Keratinocyte (primary cell): ENCODE data around the gene DOC2A. TPM values are rescaled to one million over a fixed set of nuclear protein-coding genes. Genes with fewer than 3 reads are reported as not detected.

Experiments
- DNase-seq: peaks from one replicate; pipeline ENCODE4 v3.0.0-alpha.2; 2011; ENCODE audit warnings: low read depth, missing footprints, low spot score
- FAIRE-seq: peaks from 2 replicates; lab custom pipeline; 2011; peaks lifted over from hg19 to GRCh38; lab: Jason Lieb, UNC
- H2AFZ ChIP-seq: 2 replicates; pipeline ENCODE4 v1.6.0; 2012; ENCODE audit warnings: low read length, control low read depth, inconsistent platforms; ENCODE audit not compliant: control insufficient read depth
- H3K27ac ChIP-seq: 2 replicates; pipeline ENCODE4 v1.5.1; 2011; ENCODE audit warnings: low read length; ENCODE audit not compliant: control insufficient read depth, insufficient read depth
- H3K27me3 ChIP-seq: 3 replicates; pipeline ENCODE4 v1.6.0; 2011; ENCODE audit warnings: low read length; ENCODE audit not compliant: control insufficient read depth, insufficient read depth; ENCODE audit errors: extremely low read depth
- H3K36me3 ChIP-seq, 2 experiments: 2 replicates in 1 of 2; 3 replicates in 1 of 2; pipeline ENCODE4 v1.5.1; 2011; ENCODE audit warnings: low read length in 2 of 2, mild to moderate bottlenecking in 1 of 2; ENCODE audit not compliant: control insufficient read depth in 2 of 2, insufficient read depth in 2 of 2; ENCODE audit errors: extremely low read depth in 1 of 2
- H3K4me1 ChIP-seq: 3 replicates; pipeline ENCODE4 v1.5.1; 2011; ENCODE audit warnings: low read length; ENCODE audit not compliant: control insufficient read depth, insufficient read depth; ENCODE audit errors: extremely low read depth
- H3K4me2 ChIP-seq: 3 replicates; pipeline ENCODE4 v1.6.0; 2011; ENCODE audit warnings: low read depth, low read length; ENCODE audit not compliant: control insufficient read depth, insufficient read depth; ENCODE audit errors: extremely low read depth
- H3K4me3 ChIP-seq, 3 experiments: fragments of 200-600 bp in 1 of 3; sonication (generic) in 1 of 3; 2 replicates in 2 of 3; 3 replicates in 1 of 3; pipeline ENCODE4 v1.5.1; 2011 to 2016; ENCODE audit warnings: low read length in 3 of 3, mild to moderate bottlenecking in 3 of 3, control low read depth in 2 of 3, inconsistent platforms in 1 of 3, low read depth in 1 of 3, mixed read lengths in 1 of 3, mixed run types in 1 of 3, moderate library complexity in 1 of 3; ENCODE audit not compliant: control insufficient read depth in 2 of 3, insufficient read depth in 2 of 3; ENCODE audit errors: extremely low read depth in 1 of 3
- H3K79me2 ChIP-seq: 2 replicates; pipeline ENCODE4 v1.6.0; 2012; ENCODE audit warnings: low read length; ENCODE audit not compliant: control insufficient read depth, insufficient read depth
- H3K9ac ChIP-seq: 3 replicates; pipeline ENCODE4 v1.6.0; 2011; ENCODE audit warnings: low read length; ENCODE audit not compliant: control insufficient read depth, insufficient read depth; ENCODE audit errors: extremely low read depth
- H3K9me1 ChIP-seq: 3 replicates; pipeline ENCODE4 v1.6.0; 2011; ENCODE audit warnings: low read length; ENCODE audit not compliant: control insufficient read depth, insufficient read depth; ENCODE audit errors: extremely low read depth
- H3K9me3 ChIP-seq: 2 replicates; pipeline ENCODE4 v1.5.1; 2012; ENCODE audit warnings: low read depth, low read length; ENCODE audit not compliant: control insufficient read depth
- H4K20me1 ChIP-seq: 3 replicates; pipeline ENCODE4 v1.6.0; 2011; ENCODE audit warnings: low read length; ENCODE audit not compliant: control insufficient read depth, insufficient read depth; ENCODE audit errors: extremely low read depth
- CTCF ChIP-seq, 3 experiments: IDR thresholded peaks in 1 of 3; conservative IDR thresholded peaks in 1 of 3; optimal IDR thresholded peaks in 1 of 3; 2 replicates in 2 of 3; 3 replicates in 1 of 3; pipeline versions ENCODE3 to v1.5.1; 2011; ENCODE audit warnings: low read length in 3 of 3, mild to moderate bottlenecking in 3 of 3, moderate library complexity in 2 of 3, control low read depth in 1 of 3, inconsistent platforms in 1 of 3; ENCODE audit not compliant: insufficient read depth in 2 of 3; ENCODE audit errors: extremely low read depth in 1 of 3
- EZH2 ChIP-seq: IDR thresholded peaks from one replicate; pipeline ENCODE4 v1.6.1; 2012; ENCODE audit warnings: inconsistent platforms, mild to moderate bottlenecking, low read length, moderate library complexity
- dilution Hi-C: fragments of 300-500 bp; cut with MboI; formaldehyde crosslinking; loops from one replicate; pipeline ENCODE4 v1.7.0; 2020; ENCODE audit warnings: low sequenced_read_pairs; ENCODE audit not compliant: extremely low pct_ligation_motif_present
- polyA minus RNA-seq, 3 experiments: library from RNA; depleted of rRNA, polyadenylated mRNA; stranded (reverse); fragments of >200 nt; gene quantifications; 1 replicate in 1 of 3; 2 replicates in 1 of 3; 3 replicates in 1 of 3; pipeline ENCODE4 v1.2.3, GENCODE V29; 2011
- polyA plus RNA-seq, 5 experiments: library from polyadenylated mRNA; depleted of rRNA in 3 of 5; stranded (reverse) in 3 of 5; stranded (forward) in 1 of 5; unstranded in 1 of 5; fragments of >200 nt; gene quantifications; 1 replicate in 1 of 5; 2 replicates in 3 of 5; 3 replicates in 1 of 5; pipeline versions ENCODE4 v1.2.1 to v1.2.3, GENCODE V29; 2011 to 2012; ENCODE audit warnings: missing spikeins in 2 of 5, low read depth in 1 of 5, low replicate concordance in 1 of 5

Gene DOC2A
- polyA plus RNA-seq, result 0.10 to 0.41 TPM (median 0.26 TPM) in 3 replicates
- polyA plus RNA-seq (2011; ENCODE audit: low read depth), result not detected
- 0.06 and 0.17 TPM in 2 replicates for polyA plus RNA-seq (2011; cell fraction: cytosol; rRNA removed)
- polyA plus RNA-seq (2011; cell fraction: nucleus; rRNA removed), result 1.8 and 2.0 TPM in 2 replicates
- polyA plus RNA-seq (2012; ENCODE audit: low replicate concordance), result 0.24 TPM in 1 of 2 replicates, not detected in the other
- not detected in 3 replicates for polyA minus RNA-seq
- not detected for polyA minus RNA-seq (2011; cell fraction: cytosol; rRNA and poly(A)+ RNA removed)
- polyA minus RNA-seq (2011; cell fraction: nucleus; rRNA and poly(A)+ RNA removed), result 0.31 and 0.53 TPM in 2 replicates

GRCh38 chr16:30010844-30011713 lies at the start of gene DOC2A:
Gene DOC2A (minus strand): TSS chr16:30011027. CDS start chr16:30010222, 805 bp downstream.
- Histone ChIP-seq H3K4me1 (peaks cover 3% of the 10 kb centered on the region), H3K79me2 (no peaks in the 10 kb centered on the region), H3K9ac (no peak within 1 kb of the TSS), H3K27me3 (peaks cover 28% of the 10 kb centered on the region), H3K36me3 (peaks cover 0 to 1% of the 10 kb centered on the region in 2 experiments), H4K20me1 (no peaks in the 10 kb centered on the region), H3K9me3 (no peaks in the 10 kb centered on the region), H2AFZ (no peak within 1 kb of the TSS), H3K4me3 (peak within 1 kb of the TSS in 2 of 3 experiments; percentile 18 to 32), H3K4me2 (peak within 1 kb of the TSS; percentile 48), H3K27ac (no peak within 1 kb of the TSS), H3K9me1 (no peaks in the 10 kb centered on the region)
- FAIRE-seq, result no peak
- dilution Hi-C loops, result no loop called here
- peak; percentile 10 for TF ChIP-seq EZH2
- no peak for TF ChIP-seq CTCF (optimal IDR thresholded peaks at IDR 0.05 in 1 of 3, IDR thresholded peaks at IDR 0.05 in 1 of 3, conservative IDR thresholded peaks at IDR 0.05 in 1 of 3; ENCODE audit: extremely low read depth in 1 of 3, insufficient read depth in 2 of 3, low read length in 3 of 3)
- DNase-seq, result no peak

- Histone ChIP-seq H3K36me3 (peaks cover 0 to 4% of the 10 kb centered on the region in 2 experiments), H3K9me1 (no peaks in the 10 kb centered on the region), H3K27me3 (no peaks in the 10 kb centered on the region), H3K79me2 (peaks cover 6% of the 10 kb centered on the region), H4K20me1 (no peaks in the 10 kb centered on the region), H3K9ac (no peak overlapping the region), H3K9me3 (no peaks in the 10 kb centered on the region), H3K4me1 (peaks cover 18% of the 10 kb centered on the region), H3K4me2 (no peak overlapping the region), H3K4me3 (no peak overlapping the region), H2AFZ (no peak overlapping the region), H3K27ac (no peak overlapping the region)
- no peak for DNase-seq
- TF ChIP-seq CTCF (optimal IDR thresholded peaks at IDR 0.05 in 1 of 3, IDR thresholded peaks at IDR 0.05 in 1 of 3, conservative IDR thresholded peaks at IDR 0.05 in 1 of 3; ENCODE audit: extremely low read depth in 1 of 3, insufficient read depth in 2 of 3, low read length in 3 of 3) (no peak), EZH2 (no peak)
- dilution Hi-C loops, result no loop called here
- FAIRE-seq, result no peak
Observed at GRCh38 chr16:30060346-30060745, 49.5 kb upstream of the DOC2A start.
